Dermis microvascular lymphatic vessel endothelial cell (primary cell): ENCODE measurements around the gene GRM7. TPM values are rescaled to one million over a fixed set of nuclear protein-coding genes. Genes with fewer than 3 reads are reported as not detected.
A peak's percentile ranks its signal among the peaks of the same experiment; 100 is the strongest.

Experiments used
- DNase-seq, 2 donors: peaks; one replicate each; pipeline versions ENCODE4 v3.0.0 to v3.0.0-alpha.2; 2010; ENCODE audit warnings: low read depth in 2 of 2
- total RNA-seq: library from RNA; depleted of rRNA; stranded (reverse); fragments of >200 nt; gene quantifications from 2 replicates; pipeline ENCODE4 v1.2.1, GENCODE V29; 2014

Gene GRM7
- total RNA-seq, 1 donor from 2014 or later: not detected

- peak in 1 of 2 donors; percentile 55 for DNase-seq
Measured at GRCh38 chr3:7787871-7788828, 927.2 kb downstream of the GRM7 start.

- peak in 1 of 2 donors; percentile 1 for DNase-seq
Measured at GRCh38 chr3:7788881-7789280, 928.0 kb downstream of the GRM7 start.

- no peak for DNase-seq
Measured at GRCh38 chr3:7789324-7789723, 928.4 kb downstream of the GRM7 start.

- no peak for DNase-seq
Measured at GRCh38 chr3:7790141-7790540, 929.2 kb downstream of the GRM7 start.
